NCI-H345 treated with DMSO at 0.1 percent for 48 hours (cell line): ENCODE results near the gene TNFRSF8.

Experiments
- DNase-seq: peaks from one replicate; lab custom pipeline; 2025; ENCODE audit not compliant: unreplicated experiment; lab: John Stamatoyannopoulos, UW

TNFRSF8 gene

DNA sequence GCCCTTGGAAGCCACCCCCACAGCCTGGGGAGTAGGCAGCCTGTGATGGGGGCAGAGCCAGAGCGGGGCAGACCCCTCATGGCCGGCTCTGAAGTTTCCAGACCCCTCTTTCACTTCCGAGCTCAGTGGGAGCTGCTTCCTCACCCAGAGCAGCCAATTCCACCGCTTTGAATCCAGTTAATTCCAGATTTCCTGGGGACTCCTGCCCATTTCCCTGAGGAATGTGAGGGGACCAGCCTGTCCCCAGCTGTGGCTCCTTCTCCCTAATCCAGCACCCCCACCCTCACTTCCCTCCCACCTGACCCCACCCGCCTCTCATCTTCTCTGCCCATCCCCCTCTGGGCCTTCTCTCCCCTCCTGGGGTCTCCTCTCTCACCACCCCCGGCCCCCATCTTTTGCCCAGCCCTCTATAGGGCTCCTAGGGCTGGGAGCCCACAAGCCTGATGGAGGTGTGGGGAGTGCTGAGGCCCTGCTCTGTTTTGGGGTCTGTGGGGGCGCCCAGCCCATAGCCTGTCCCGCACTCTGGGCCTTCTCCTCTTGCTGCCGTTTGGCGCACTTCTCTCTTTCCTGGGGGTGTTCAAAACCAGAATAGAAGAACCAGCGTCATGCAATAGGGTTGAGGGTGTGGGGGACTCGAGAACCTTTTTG lies 77.5 kb downstream of the TNFRSF8 start:
- DNase-seq: no peak

GRCh38 chr1:12141163-12141850 lies 78.2 kb downstream of the TNFRSF8 start:
- DNase-seq: no peak

GRCh38 chr1:12142141-12142823 lies 79.2 kb downstream of the TNFRSF8 start:
- DNase-seq: no peak

DNA sequence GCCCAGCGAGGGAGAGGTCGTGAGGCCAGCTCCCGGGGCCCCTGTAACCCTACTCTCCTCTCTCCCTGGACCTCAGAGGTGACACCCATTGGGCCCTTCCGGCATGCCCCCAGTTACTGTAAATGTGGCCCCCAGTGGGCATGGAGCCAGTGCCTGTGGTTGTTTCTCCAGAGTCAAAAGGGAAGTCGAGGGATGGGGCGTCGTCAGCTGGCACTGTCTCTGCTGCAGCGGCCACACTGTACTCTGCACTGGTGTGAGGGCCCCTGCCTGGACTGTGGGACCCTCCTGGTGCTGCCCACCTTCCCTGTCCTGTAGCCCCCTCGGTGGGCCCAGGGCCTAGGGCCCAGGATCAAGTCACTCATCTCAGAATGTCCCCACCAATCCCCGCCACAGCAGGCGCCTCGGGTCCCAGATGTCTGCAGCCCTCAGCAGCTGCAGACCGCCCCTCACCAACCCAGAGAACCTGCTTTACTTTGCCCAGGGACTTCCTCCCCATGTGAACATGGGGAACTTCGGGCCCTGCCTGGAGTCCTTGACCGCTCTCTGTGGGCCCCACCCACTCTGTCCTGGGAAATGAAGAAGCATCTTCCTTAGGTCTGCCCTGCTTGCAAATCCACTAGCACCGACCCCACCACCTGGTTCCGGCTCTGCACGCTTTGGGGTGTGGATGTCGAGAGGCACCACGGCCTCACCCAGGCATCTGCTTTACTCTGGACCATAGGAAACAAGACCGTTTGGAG lies 80.0 kb downstream of the TNFRSF8 start:
- no peak for DNase-seq

GRCh38 chr1:12143631-12144155 lies 80.6 kb downstream of the TNFRSF8 start:
- DNase-seq: no peak

DNA sequence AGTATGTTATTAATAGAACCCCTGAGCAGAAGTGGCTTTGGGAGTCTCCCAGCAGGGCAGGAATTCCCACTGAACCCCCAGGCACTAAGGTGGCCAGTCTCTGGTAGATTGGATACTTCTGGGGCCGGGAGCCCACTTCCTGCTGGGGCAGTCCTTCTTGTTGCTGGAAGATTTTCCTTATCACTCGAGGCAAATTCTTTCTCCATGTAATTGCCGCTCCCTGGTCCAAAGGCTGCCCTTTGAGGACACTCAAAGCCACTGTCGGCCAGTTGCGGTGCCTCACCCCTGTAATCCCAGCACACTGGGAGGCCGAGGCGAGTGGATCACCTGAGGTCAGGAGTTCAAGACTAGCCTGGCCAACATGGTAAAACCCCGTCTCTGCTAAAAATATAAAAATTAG lies 81.1 kb downstream of the TNFRSF8 start:
- no peak for DNase-seq

GRCh38 chr1:12144969-12145368 lies 81.9 kb downstream of the TNFRSF8 start:
- DNase-seq: no peak

GRCh38 chr1:12145616-12146342 lies 82.7 kb downstream of the TNFRSF8 start:
- no peak for DNase-seq

- no peak for DNase-seq
Observed at GRCh38 chr1:12146343-12147112, 83.4 kb downstream of the TNFRSF8 start.

GRCh38 chr1:12147201-12147701 lies 84.1 kb downstream of the TNFRSF8 start:
- no peak for DNase-seq

DNA sequence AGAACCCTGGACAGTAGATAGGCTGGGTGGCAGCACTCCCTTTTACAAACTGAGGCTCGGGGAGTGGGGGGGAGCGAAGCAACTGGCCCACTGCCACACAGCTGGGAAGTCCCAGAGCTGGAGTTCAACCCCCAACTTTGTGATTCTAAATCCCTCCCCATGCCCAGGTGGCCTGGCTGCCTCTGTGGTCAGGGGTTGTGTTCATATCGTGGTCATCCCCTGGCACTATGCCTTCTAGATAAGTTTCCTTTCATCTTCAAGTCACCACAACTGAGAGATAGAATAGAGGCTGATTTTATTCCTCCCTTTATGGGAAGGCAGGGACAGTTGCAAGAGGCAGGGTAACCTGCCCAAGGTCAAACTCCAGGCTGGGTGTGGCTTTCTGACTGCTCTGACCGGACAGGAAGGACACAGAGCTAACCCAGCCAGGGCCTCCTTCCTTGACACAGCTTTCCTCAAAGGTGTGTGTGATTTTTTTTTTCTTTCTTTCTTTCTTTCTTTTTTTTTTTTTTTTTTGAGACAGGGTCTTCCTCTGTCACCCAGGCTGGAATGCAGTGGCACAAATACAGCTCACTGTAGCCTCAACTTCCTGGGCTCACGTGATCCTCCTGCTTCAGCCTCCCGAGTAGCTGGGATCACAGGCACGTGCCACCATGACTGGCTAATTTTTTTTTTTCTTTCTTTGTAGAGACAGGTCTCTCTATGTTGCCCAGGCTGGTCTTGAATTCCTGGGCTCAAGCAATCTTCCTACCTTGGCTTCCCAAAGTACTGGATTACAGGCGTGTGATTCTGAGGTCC lies 85.3 kb downstream of the TNFRSF8 start:
- DNase-seq: no peak

GRCh38 chr1:12148958-12149790 lies 86.1 kb downstream of the TNFRSF8 start:
- DNase-seq: no peak

GRCh38 chr1:12149791-12150175 lies 86.7 kb downstream of the TNFRSF8 start:
- DNase-seq: no peak

DNA sequence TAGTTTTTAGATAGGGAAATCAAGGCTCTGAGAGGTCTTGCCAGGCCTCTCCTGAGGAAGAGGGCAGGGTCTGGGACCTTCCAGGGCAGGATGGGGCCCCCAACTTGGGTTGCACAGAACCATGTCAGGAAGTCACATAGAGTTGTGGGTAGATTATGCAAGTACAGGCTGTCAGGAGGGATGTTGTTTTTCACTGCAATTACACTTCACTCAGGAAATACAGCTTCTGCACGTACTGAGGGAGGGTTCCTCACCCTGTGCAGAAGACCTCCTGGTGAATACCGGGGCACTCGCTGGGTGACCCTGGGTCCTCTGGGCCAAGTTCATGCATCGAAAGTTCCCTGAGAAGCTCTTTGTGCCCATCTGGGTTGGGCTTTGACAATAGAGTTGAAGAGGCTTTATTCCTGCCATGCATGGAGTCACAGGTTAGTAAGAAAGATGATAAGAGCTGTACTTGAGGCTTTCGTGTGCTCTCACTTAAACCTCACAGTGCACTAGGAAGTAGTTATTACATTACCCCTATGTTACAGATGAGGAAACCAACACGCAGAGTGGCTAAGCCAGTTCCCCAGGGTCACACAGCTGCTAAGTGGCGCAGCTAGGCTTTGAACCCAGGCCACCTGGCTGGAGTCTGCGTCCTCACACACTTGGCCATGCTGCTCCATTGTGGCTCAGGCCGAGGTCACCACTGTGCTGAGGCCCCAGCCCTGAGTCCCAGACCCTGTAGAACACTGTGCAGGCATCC lies 87.5 kb downstream of the TNFRSF8 start:
- DNase-seq: no peak

DNA sequence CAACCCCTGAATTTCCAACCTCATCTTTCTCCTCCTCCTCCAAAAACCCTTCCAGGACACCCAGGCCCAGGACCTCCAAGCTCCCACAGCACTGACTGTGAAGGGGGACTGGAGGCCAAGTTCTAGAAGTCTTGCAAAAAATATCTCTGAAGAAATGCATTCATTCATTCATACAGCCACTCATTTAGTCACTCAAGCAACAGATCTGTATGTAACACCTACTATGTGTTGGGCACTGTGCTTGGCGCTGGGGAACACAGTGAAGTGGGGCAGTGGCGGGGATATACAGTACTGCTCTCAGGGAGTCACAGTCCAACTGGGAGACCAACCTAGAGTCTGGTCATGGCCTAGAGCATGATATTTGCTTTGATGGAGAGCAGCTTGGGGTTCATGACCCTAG lies 88.4 kb downstream of the TNFRSF8 start:
- no peak for DNase-seq

GRCh38 chr1:12152113-12152891 lies 89.2 kb downstream of the TNFRSF8 start:
- DNase-seq: no peak
